ENCODE measurements around the gene TTBK1.

- no peak for TF ChIP-seq POLR2A (IDR thresholded peaks at IDR 0.05)
- TF ChIP-seq, protein P1, sequence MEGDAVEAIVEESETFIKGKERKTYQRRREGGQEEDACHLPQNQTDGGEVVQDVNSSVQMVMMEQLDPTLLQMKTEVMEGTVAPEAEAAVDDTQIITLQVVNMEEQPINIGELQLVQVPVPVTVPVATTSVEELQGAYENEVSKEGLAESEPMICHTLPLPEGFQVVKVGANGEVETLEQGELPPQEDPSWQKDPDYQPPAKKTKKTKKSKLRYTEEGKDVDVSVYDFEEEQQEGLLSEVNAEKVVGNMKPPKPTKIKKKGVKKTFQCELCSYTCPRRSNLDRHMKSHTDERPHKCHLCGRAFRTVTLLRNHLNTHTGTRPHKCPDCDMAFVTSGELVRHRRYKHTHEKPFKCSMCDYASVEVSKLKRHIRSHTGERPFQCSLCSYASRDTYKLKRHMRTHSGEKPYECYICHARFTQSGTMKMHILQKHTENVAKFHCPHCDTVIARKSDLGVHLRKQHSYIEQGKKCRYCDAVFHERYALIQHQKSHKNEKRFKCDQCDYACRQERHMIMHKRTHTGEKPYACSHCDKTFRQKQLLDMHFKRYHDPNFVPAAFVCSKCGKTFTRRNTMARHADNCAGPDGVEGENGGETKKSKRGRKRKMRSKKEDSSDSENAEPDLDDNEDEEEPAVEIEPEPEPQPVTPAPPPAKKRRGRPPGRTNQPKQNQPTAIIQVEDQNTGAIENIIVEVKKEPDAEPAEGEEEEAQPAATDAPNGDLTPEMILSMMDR (IDR thresholded peaks at IDR 0.05) = no peak
- no peak for TF ChIP-seq POLR2AphosphoS5 (IDR thresholded peaks at IDR 0.05)
These were observed at the start of gene TTBK1 for GRCh38 chr6:43242908-43243663.

Measured in upper lobe of left lung (tissue), 4 donors.